HG02970 (cell line): ENCODE data around the gene SHB.

ENCODE experiments used
- ATAC-seq: cut with Tn5 transposase; IDR thresholded peaks from one replicate; pipeline ENCODE4 v1.9.1; 2021; ENCODE audit warnings: mild to moderate bottlenecking, moderate library complexity, moderate number of reproducible peaks; ENCODE audit not compliant: unreplicated experiment, low FRiP score

SHB gene

GRCh38 chr9:37942621-37943344, 126.2 kb downstream of the SHB start:
- no peak for ATAC-seq

- ATAC-seq = no peak
These were observed 127.8 kb downstream of the SHB start for GRCh38 chr9:37941253-37941652.

GRCh38 chr9:37939575-37940095, 129.4 kb downstream of the SHB start:
- ATAC-seq = no peak

- ATAC-seq = no peak
These were observed 130.7 kb downstream of the SHB start for GRCh38 chr9:37938121-37938891.

GRCh38 chr9:37937366-37937765, 131.7 kb downstream of the SHB start:
- no peak for ATAC-seq

- no peak for ATAC-seq
These were observed 132.1 kb downstream of the SHB start for GRCh38 chr9:37936965-37937364.

GRCh38 chr9:37936376-37936775, 132.7 kb downstream of the SHB start:
- ATAC-seq = no peak

GRCh38 chr9:37935096-37935495, 133.9 kb downstream of the SHB start:
- ATAC-seq = no peak

- no peak for ATAC-seq
These were observed 137.4 kb downstream of the SHB start for GRCh38 chr9:37931592-37931991.

GRCh38 chr9:37929441-37929895, 139.6 kb downstream of the SHB start:
- ATAC-seq = no peak

GRCh38 chr9:37928552-37929430, 140.2 kb downstream of the SHB start:
- ATAC-seq = no peak

GRCh38 chr9:37927601-37928551, 141.2 kb downstream of the SHB start:
- ATAC-seq = no peak

- no peak for ATAC-seq
These were observed 141.9 kb downstream of the SHB start for GRCh38 chr9:37927132-37927531.

- no peak for ATAC-seq
These were observed 142.3 kb downstream of the SHB start for GRCh38 chr9:37926737-37927118.

- no peak for ATAC-seq
These were observed 143.0 kb downstream of the SHB start for GRCh38 chr9:37925786-37926736.

- ATAC-seq = no peak
These were observed 144.0 kb downstream of the SHB start for GRCh38 chr9:37925006-37925405.

- no peak for ATAC-seq
These were observed 144.5 kb downstream of the SHB start for GRCh38 chr9:37924538-37924937.

- ATAC-seq = no peak
These were observed 145.1 kb downstream of the SHB start for GRCh38 chr9:37923796-37924427.
